H1 (cell line): ENCODE data around the gene GALR2. TPM values are rescaled to one million over a fixed set of nuclear protein-coding genes. Genes with fewer than 3 reads are reported as not detected.

Source experiments
- CTCF ChIA-PET: fragments of 300-600 bp; sonication (Branson Sonifier 250); formaldehyde crosslinking; loops from one replicate; lab custom pipeline; 2021; ENCODE audit not compliant: partially characterized antibody; lab: Charles Lee
- POLR2A ChIA-PET: fragments of 300-600 bp; sonication (Branson Sonifier 250); formaldehyde crosslinking; loops from one replicate; lab custom pipeline; 2021; ENCODE audit warnings: inconsistent platforms; ENCODE audit not compliant: partially characterized antibody; lab: Charles Lee
- DNase-seq, 2 experiments: peaks; one replicate each; pipeline versions ENCODE4 v3.0.0 to v3.0.0-alpha.2; 2010 to 2022; ENCODE audit warnings: low spot score in 2 of 2, low read depth in 1 of 2, mixed read lengths in 1 of 2
- FAIRE-seq: peaks from 2 replicates; lab custom pipeline; 2011; peaks lifted over from hg19 to GRCh38; lab: Jason Lieb, UNC
- H2AFZ ChIP-seq: 2 replicates; pipeline ENCODE4 v1.8.1; 2012; ENCODE audit warnings: low read length, inconsistent platforms
- H2AK5ac ChIP-seq: 2 replicates; pipeline ENCODE4 v1.6.1; 2013; ENCODE audit warnings: low read depth, low read length
- H2BK120ac ChIP-seq: replicated peaks from 2 replicates; pipeline ENCODE3; 2013; ENCODE audit warnings: low read depth, low read length, inconsistent platforms
- H2BK12ac ChIP-seq: 2 replicates; pipeline ENCODE4 v1.6.1; 2013; ENCODE audit warnings: low read depth, low read length
- H2BK15ac ChIP-seq: 2 replicates; pipeline ENCODE4 v1.6.1; 2013; ENCODE audit warnings: low read length
- H2BK20ac ChIP-seq: 2 replicates; pipeline ENCODE4 v1.6.1; 2013; ENCODE audit warnings: low read length
- H2BK5ac ChIP-seq: 2 replicates; pipeline ENCODE4 v1.6.1; 2013; ENCODE audit warnings: low read depth, low read length
- H3K14ac ChIP-seq: 2 replicates; pipeline ENCODE4 v1.6.1; 2013; ENCODE audit warnings: inconsistent platforms; ENCODE audit not compliant: insufficient read length
- H3K18ac ChIP-seq: 2 replicates; pipeline ENCODE4 v1.6.1; 2013; ENCODE audit warnings: low read length; ENCODE audit errors: extremely low read depth
- H3K23ac ChIP-seq: 2 replicates; pipeline ENCODE4 v1.6.1; 2013; ENCODE audit warnings: inconsistent platforms; ENCODE audit not compliant: insufficient read length
- H3K23me2 ChIP-seq: 2 replicates; pipeline ENCODE4 v1.6.1; 2013; ENCODE audit warnings: low read depth, low read length
- H3K27ac ChIP-seq: 2 replicates; pipeline ENCODE4 v1.6.1; 2011; ENCODE audit warnings: low read depth, low read length, inconsistent platforms
- H3K27me3 ChIP-seq, 4 experiments: replicated peaks in 1 of 4; 1 replicate in 1 of 4; 2 replicates in 3 of 4; pipeline versions ENCODE4 v1.6.1 to v1.8.1; 2011 to 2013; ENCODE audit warnings: low read length in 3 of 4, mild to moderate bottlenecking in 3 of 4, inconsistent platforms in 2 of 4, mixed read lengths in 2 of 4, moderate library complexity in 1 of 4; ENCODE audit not compliant: control insufficient read depth in 3 of 4, insufficient read depth in 3 of 4; ENCODE audit errors: extremely low read depth in 1 of 4
- H3K36me3 ChIP-seq, 4 experiments: 2 replicates each; pipeline versions ENCODE4 v1.6.1 to v1.8.1; 2011 to 2013; ENCODE audit warnings: mild to moderate bottlenecking in 4 of 4, low read length in 3 of 4, moderate library complexity in 2 of 4, control low read depth in 1 of 4, inconsistent platforms in 1 of 4; ENCODE audit not compliant: insufficient read depth in 4 of 4, control insufficient read depth in 2 of 4
- H3K4ac ChIP-seq: replicated peaks from 2 replicates; pipeline ENCODE3; 2013; ENCODE audit warnings: low read length, low read depth, mixed read lengths, inconsistent platforms; ENCODE audit not compliant: insufficient read length
- H3K4me1 ChIP-seq, 4 experiments: replicated peaks in 1 of 4; 1 replicate in 1 of 4; 2 replicates in 3 of 4; pipeline versions ENCODE4 v1.6.1 to v1.8.1; 2011 to 2013; ENCODE audit warnings: low read length in 3 of 4, inconsistent platforms in 2 of 4, mixed read lengths in 1 of 4; ENCODE audit not compliant: insufficient read depth in 4 of 4, control insufficient read depth in 3 of 4
- H3K4me2 ChIP-seq, 2 experiments: 2 replicates each; pipeline versions ENCODE4 v1.6.1 to v1.8.1; 2011 to 2013; ENCODE audit warnings: low read depth in 2 of 2, low read length in 2 of 2, control low read depth in 1 of 2, inconsistent platforms in 1 of 2, mild to moderate bottlenecking in 1 of 2; ENCODE audit not compliant: insufficient read depth in 1 of 2
- H3K4me3 ChIP-seq, 4 experiments: fragments of 200-600, 300-600 bp in 1 of 4; sonication (generic), shearing (Covaris generic), sonication (Bioruptor Twin) in 1 of 4; 2 replicates each; pipeline versions ENCODE4 v1.5.1 to v1.8.1; 2011 to 2016; ENCODE audit warnings: low read length in 4 of 4, low read depth in 3 of 4, control low read depth in 2 of 4, inconsistent platforms in 2 of 4, mild to moderate bottlenecking in 2 of 4, mixed read lengths in 1 of 4, moderate library complexity in 1 of 4; ENCODE audit not compliant: insufficient read depth in 2 of 4; ENCODE audit errors: extremely low read depth in 1 of 4
- H3K56ac ChIP-seq: replicated peaks from 2 replicates; pipeline ENCODE3; 2013; ENCODE audit warnings: low read depth, mild to moderate bottlenecking, mixed read lengths, low read length, inconsistent platforms; ENCODE audit not compliant: insufficient read length
- H3K79me1 ChIP-seq: 2 replicates; pipeline ENCODE4 v1.6.1; 2013; ENCODE audit warnings: low read depth, low read length, control low read depth
- H3K79me2 ChIP-seq, 2 experiments: 2 replicates each; pipeline versions ENCODE4 v1.6.1 to v1.8.1; 2012 to 2013; ENCODE audit warnings: low read length in 2 of 2, mild to moderate bottlenecking in 2 of 2, inconsistent platforms in 1 of 2; ENCODE audit not compliant: insufficient read depth in 2 of 2, control insufficient read depth in 1 of 2
- H3K9ac ChIP-seq, 4 experiments: replicated peaks in 1 of 4; 1 replicate in 1 of 4; 2 replicates in 3 of 4; pipeline versions ENCODE4 v1.6.1 to v1.8.1; 2011 to 2013; ENCODE audit warnings: low read depth in 3 of 4, low read length in 3 of 4, control low read depth in 2 of 4, mild to moderate bottlenecking in 2 of 4, moderate library complexity in 2 of 4, inconsistent platforms in 1 of 4; ENCODE audit errors: extremely low read depth in 1 of 4
- H3K9me3 ChIP-seq, 2 experiments: 2 replicates each; pipeline versions ENCODE4 v1.6.1 to v1.8.1; 2012 to 2013; ENCODE audit warnings: mild to moderate bottlenecking in 2 of 2, moderate library complexity in 2 of 2, control low read depth in 1 of 2, inconsistent platforms in 1 of 2, low read depth in 1 of 2, low read length in 1 of 2, mixed read lengths in 1 of 2; ENCODE audit not compliant: insufficient read depth in 2 of 2
- H4K20me1 ChIP-seq, 2 experiments: replicated peaks in 1 of 2; 2 replicates each; pipeline versions ENCODE3 to v1.8.1; 2011 to 2013; ENCODE audit warnings: inconsistent platforms in 2 of 2, low read length in 2 of 2, mild to moderate bottlenecking in 1 of 2; ENCODE audit not compliant: insufficient read depth in 2 of 2, control insufficient read depth in 1 of 2
- H4K5ac ChIP-seq: 2 replicates; pipeline ENCODE4 v1.6.1; 2013; ENCODE audit warnings: low read length, low read depth, mixed read lengths, inconsistent platforms; ENCODE audit not compliant: insufficient read length
- H4K8ac ChIP-seq: 2 replicates; pipeline ENCODE4 v1.8.0; 2013; ENCODE audit warnings: mild to moderate bottlenecking, moderate library complexity, low read length, inconsistent platforms; ENCODE audit not compliant: insufficient read depth; ENCODE audit errors: extremely low read depth
- H4K91ac ChIP-seq: replicated peaks from 2 replicates; pipeline ENCODE3; 2013; ENCODE audit warnings: low read length, mixed read lengths, inconsistent platforms; ENCODE audit not compliant: insufficient read length
- POLR2AphosphoS5 ChIP-seq: IDR thresholded peaks from 2 replicates; pipeline ENCODE4 v1.6.1; 2011; ENCODE audit warnings: low read depth, low read length
- RXRA ChIP-seq: IDR thresholded peaks from 2 replicates; pipeline ENCODE4 v1.6.1; 2011; ENCODE audit warnings: low read depth, mild to moderate bottlenecking, low read length, moderate library complexity; ENCODE audit not compliant: insufficient read depth
- WGBS, 2 experiments: shearing (Covaris generic) in 1 of 2; methylation state at CpG; one replicate each; pipeline versions ENCODE4 v1.1.6 to v1.1.7; 2013 to 2015; ENCODE audit warnings: low lambda C conversion rate in 2 of 2, mixed read lengths in 2 of 2, inconsistent platforms in 1 of 2, low coverage in 1 of 2, missing lambda C conversion rate in 1 of 2; ENCODE audit not compliant: insufficient replicate concordance in 2 of 2, insufficient coverage in 1 of 2, insufficient read length in 1 of 2; ENCODE audit errors: extremely low coverage in 1 of 2, missing lambda C conversion rate in 1 of 2; 5-methylcytosine and 5-hydroxymethylcytosine counted together
- polyA plus RNA-seq, 7 experiments: library from polyadenylated mRNA; depleted of rRNA in 3 of 7; stranded (reverse) in 5 of 7; unstranded in 2 of 7; fragments of >200 nt in 5 of 7; fragments of 200-250 nt in 2 of 7; gene quantifications; 1 replicate in 5 of 7; 2 replicates in 1 of 7; 4 replicates in 1 of 7; pipeline versions ENCODE4 v1.2.1 to v1.2.3, GENCODE V29; 2011 to 2013; ENCODE audit warnings: missing spikeins in 2 of 7, mixed read lengths in 2 of 7
- total RNA-seq: library from RNA; stranded (reverse); fragmentation: NEBNext Ultra II Directional; extraction: Animal tissue kit (Norgen Biotek cat#: 25700); gene quantifications from 2 replicates; pipeline ENCODE4 v1.2.1, GENCODE V29; 2021

The GALR2 gene
- total and polyA plus RNA-seq, 2 of the 8 experiments (the other 6 are each of a cell fraction or from before 2014, with no cell fraction given) = 0.86 to 2.2 TPM

GRCh38 chr17:76080768-76081287, 6.2 kb downstream of the GALR2 start:
- no peak for FAIRE-seq
- peaks cover 10% of the 10 kb centered on the region; the same call in 1 of the 2 replicates for H3K23me2 ChIP-seq
- 55% methylated on average over 6 of the region's 6 CpGs; no CpG with 5 or more reads in 1 of the 2 experiments for WGBS, 2 experiments

More at GRCh38 chr17:76080768-76081287, 6.2 kb downstream of the GALR2 start:
- peaks cover 0 to 39% (median 31%) of the 10 kb centered on the region in 4 experiments; a peak in 6 of 7 replicates for H3K4me1 ChIP-seq
- no peaks in the 10 kb centered on the region for H3K79me1 ChIP-seq
- H3K23ac ChIP-seq = no peak overlapping the region
- no peak overlapping the region for H3K4ac ChIP-seq
- peak overlapping the region in 1 of 4 experiments; percentile 8; a peak in 2 of 7 replicates for H3K9ac ChIP-seq
- H3K27ac ChIP-seq = no peak overlapping the region
- peak overlapping the region; percentile 76 to 80 for H3K4me2 ChIP-seq
- no peak overlapping the region for H3K56ac ChIP-seq
- no peak overlapping the region for H4K8ac ChIP-seq
- H3K27me3 ChIP-seq = peaks cover 31 to 43% (median 40%) of the 10 kb centered on the region in 4 experiments
- H2BK120ac ChIP-seq = no peak overlapping the region
- peaks cover 3 to 9% of the 10 kb centered on the region in 2 experiments for H4K20me1 ChIP-seq
- POLR2A ChIA-PET = interaction anchor here (0.5 to 4.0 kb wide), 34 partner anchors 8 to 301 kb away, joined by 3 to 28 read pairs (median 4); partner anchors contain the start of genes EXOC7, FBF1, MRPL38 and SRP68
- no peaks in the 10 kb centered on the region for H3K79me2 ChIP-seq
- no peak overlapping the region for H2AFZ ChIP-seq
- H2BK20ac ChIP-seq = no peak overlapping the region
- no peak overlapping the region for H3K14ac ChIP-seq
- H2AK5ac ChIP-seq = 0 out of 2 replicates have a peak overlapping the region, but pooled peaks have one; percentile 18
- H3K18ac ChIP-seq = peak overlapping the region; percentile 55
- peak overlapping the region in 2 of 4 experiments; percentile 34 to 51; a peak in 3 of 8 replicates for H3K4me3 ChIP-seq
- 0 out of 2 replicates have a peak overlapping the region, but pooled peaks have one; percentile 65 for H2BK15ac ChIP-seq
- no peaks in the 10 kb centered on the region for H3K9me3 ChIP-seq
- H2BK12ac ChIP-seq = 0 out of 2 replicates have a peak overlapping the region, but pooled peaks have one; percentile 9
- CTCF ChIA-PET = interaction anchor here (0.8 to 7.6 kb wide), 14 partner anchors 8 to 222 kb away, joined by 3 to 36 read pairs (median 4); no protein-coding TSS in a partner anchor
- DNase-seq = no peak
- H4K91ac ChIP-seq = no peak overlapping the region
- TF ChIP-seq RXRA = no peak
- peak; percentile 11; the same call in 1 of the 2 replicates for TF ChIP-seq POLR2AphosphoS5
- H4K5ac ChIP-seq = no peak overlapping the region
- peaks cover 10 to 26% (median 22%) of the 10 kb centered on the region in 4 experiments for H3K36me3 ChIP-seq
- H2BK5ac ChIP-seq = no peak overlapping the region
